ENCODE data around the gene SH2D3C. TPM values are rescaled to one million over a fixed set of nuclear protein-coding genes. Genes with fewer than 3 reads are reported as not detected.

The SH2D3C gene
- total and polyA plus RNA-seq, 4 donors: 34.5 to 51.5 (median 42.0) TPM

DNA sequence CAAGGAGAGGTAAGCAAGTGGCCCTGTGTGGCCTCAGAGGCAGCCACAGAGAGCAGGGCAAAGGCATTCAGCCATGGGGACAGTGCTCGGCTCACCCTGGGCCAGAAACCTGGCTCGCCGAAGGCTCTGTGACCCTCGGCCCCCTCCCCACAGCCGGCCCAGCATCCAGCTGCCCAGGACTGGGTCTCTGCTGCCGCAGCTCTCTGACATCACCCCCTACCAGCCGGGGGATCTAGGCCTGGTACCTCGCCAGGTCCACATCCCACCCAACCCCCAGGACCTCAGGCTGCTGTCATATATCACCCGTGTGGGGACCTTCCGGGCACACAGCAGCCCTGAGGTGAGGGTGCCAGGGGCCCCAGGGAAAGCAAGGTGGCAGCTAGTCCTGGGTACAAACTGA, 65.6 kb downstream of the SH2D3C start:
- no peaks in the 10 kb centered on the region for H3K9me3 ChIP-seq (ENCODE audit: control insufficient read depth in 4 of 4, insufficient read depth in 3 of 4, low read length in 3 of 4)
- TF ChIP-seq, protein P1, sequence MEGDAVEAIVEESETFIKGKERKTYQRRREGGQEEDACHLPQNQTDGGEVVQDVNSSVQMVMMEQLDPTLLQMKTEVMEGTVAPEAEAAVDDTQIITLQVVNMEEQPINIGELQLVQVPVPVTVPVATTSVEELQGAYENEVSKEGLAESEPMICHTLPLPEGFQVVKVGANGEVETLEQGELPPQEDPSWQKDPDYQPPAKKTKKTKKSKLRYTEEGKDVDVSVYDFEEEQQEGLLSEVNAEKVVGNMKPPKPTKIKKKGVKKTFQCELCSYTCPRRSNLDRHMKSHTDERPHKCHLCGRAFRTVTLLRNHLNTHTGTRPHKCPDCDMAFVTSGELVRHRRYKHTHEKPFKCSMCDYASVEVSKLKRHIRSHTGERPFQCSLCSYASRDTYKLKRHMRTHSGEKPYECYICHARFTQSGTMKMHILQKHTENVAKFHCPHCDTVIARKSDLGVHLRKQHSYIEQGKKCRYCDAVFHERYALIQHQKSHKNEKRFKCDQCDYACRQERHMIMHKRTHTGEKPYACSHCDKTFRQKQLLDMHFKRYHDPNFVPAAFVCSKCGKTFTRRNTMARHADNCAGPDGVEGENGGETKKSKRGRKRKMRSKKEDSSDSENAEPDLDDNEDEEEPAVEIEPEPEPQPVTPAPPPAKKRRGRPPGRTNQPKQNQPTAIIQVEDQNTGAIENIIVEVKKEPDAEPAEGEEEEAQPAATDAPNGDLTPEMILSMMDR (IDR thresholded peaks at IDR 0.05; ENCODE audit: control extremely low read depth, extremely low read depth): no peak
- H3K27me3 ChIP-seq (ENCODE audit: control insufficient read depth in 3 of 3, insufficient read depth in 3 of 3, low read length in 2 of 3): no peaks in the 10 kb centered on the region
- H3K9ac ChIP-seq (ENCODE audit: insufficient read depth in 1 of 2, low read length in 2 of 2): no peak overlapping the region
- H3K27ac ChIP-seq (ENCODE audit: low read depth in 1 of 2, low read length in 1 of 2): no peak overlapping the region
- no peak overlapping the region for H3K4me3 ChIP-seq
- ATAC-seq (ENCODE audit: insufficient read depth, low FRiP score): no peak
- 93 to 97% methylated on average over 10 of the region's 10 CpGs for WGBS, 2 donors
- peaks cover 0 to 6% (median 0%) of the 10 kb centered on the region in 4 donors for H3K36me3 ChIP-seq (ENCODE audit: control insufficient read depth in 4 of 4, insufficient read depth in 4 of 4, low read length in 4 of 4)
- no peak for DNase-seq
- H3K4me1 ChIP-seq (ENCODE audit: control insufficient read depth in 5 of 5, insufficient read depth in 5 of 5, low read length in 5 of 5): peaks cover 0 to 10% (median 0%) of the 10 kb centered on the region in 5 donors

DNA sequence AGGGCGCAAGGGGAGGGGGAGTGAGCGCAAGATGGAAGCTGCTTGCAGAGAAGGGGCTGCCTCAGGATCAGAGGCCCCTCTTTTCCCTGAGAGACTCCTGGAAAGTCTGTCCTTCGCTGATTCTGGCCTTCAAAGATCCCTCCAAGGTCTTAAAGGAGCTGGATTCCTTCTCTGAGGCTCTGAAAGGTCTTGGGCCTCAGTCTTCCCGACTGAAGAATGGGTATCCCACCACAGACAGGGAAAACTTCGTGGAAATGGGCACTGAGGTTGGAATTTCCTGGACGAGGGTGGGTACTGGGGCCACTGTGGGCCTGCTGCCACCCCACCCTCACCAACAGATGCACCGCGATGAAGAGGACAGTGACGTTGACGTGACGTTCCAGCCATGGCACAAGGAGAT, 66.1 kb downstream of the SH2D3C start:
- H3K36me3 ChIP-seq (ENCODE audit: control insufficient read depth in 4 of 4, insufficient read depth in 4 of 4, low read length in 4 of 4): peaks cover 0 to 6% (median 0%) of the 10 kb centered on the region in 4 donors
- TF ChIP-seq, protein P1 (IDR thresholded peaks at IDR 0.05; ENCODE audit: control extremely low read depth, extremely low read depth): no peak
- H3K4me3 ChIP-seq: no peak overlapping the region
- no peak overlapping the region for H3K9ac ChIP-seq (ENCODE audit: insufficient read depth in 1 of 2, low read length in 2 of 2)
- no peaks in the 10 kb centered on the region for H3K27me3 ChIP-seq (ENCODE audit: control insufficient read depth in 3 of 3, insufficient read depth in 3 of 3, low read length in 2 of 3)
- ATAC-seq (ENCODE audit: insufficient read depth, low FRiP score) (no peak), DNase-seq (no peak)
- H3K9me3 ChIP-seq (ENCODE audit: control insufficient read depth in 4 of 4, insufficient read depth in 3 of 4, low read length in 3 of 4): no peaks in the 10 kb centered on the region
- H3K27ac ChIP-seq (ENCODE audit: low read depth in 1 of 2, low read length in 1 of 2): no peak overlapping the region
- H3K4me1 ChIP-seq (ENCODE audit: control insufficient read depth in 5 of 5, insufficient read depth in 5 of 5, low read length in 5 of 5): peaks cover 0 to 10% (median 0%) of the 10 kb centered on the region in 5 donors
- 93 to 95% methylated on average over 10 to 11 of the region's 11 CpGs for WGBS, 2 donors

DNA sequence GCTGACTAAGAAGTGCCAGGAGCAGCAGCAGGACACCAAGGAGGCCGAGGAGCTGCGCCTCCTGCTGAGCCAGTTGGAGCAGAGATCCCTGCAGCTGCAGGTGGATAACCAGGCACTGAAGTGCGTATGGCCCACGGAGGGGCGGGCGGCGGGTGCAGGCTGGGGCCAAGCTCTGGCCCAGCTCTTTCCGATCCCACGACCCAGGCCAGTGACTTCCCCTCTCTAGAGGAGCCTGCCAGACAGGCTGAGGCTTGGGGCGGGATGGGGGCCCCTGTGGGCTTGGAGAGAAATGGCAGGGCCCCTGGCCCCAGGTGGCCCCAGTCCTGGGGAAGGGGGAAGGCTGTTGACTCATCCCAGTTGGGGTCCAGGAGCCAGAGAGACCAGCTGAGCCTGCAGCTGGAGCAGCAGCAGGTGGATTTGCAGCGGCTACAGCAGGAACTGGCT, 66.6 kb downstream of the SH2D3C start:
- DNase-seq: no peak
- Histone ChIP-seq H3K4me3 (no peak overlapping the region), H3K9ac (ENCODE audit: insufficient read depth in 1 of 2, low read length in 2 of 2) (no peak overlapping the region), H3K27me3 (ENCODE audit: control insufficient read depth in 3 of 3, insufficient read depth in 3 of 3, low read length in 2 of 3) (no peaks in the 10 kb centered on the region), H3K27ac (ENCODE audit: low read depth in 1 of 2, low read length in 1 of 2) (no peak overlapping the region), H3K36me3 (ENCODE audit: control insufficient read depth in 4 of 4, insufficient read depth in 4 of 4, low read length in 4 of 4) (peaks cover 0 to 6% (median 0%) of the 10 kb centered on the region in 4 donors), H3K9me3 (ENCODE audit: control insufficient read depth in 4 of 4, insufficient read depth in 3 of 4, low read length in 3 of 4) (no peaks in the 10 kb centered on the region), H3K4me1 (ENCODE audit: control insufficient read depth in 5 of 5, insufficient read depth in 5 of 5, low read length in 5 of 5) (peaks cover 0 to 10% (median 0%) of the 10 kb centered on the region in 5 donors)
- no peak for ATAC-seq (ENCODE audit: insufficient read depth, low FRiP score)
- TF ChIP-seq, protein P1 (IDR thresholded peaks at IDR 0.05; ENCODE audit: control extremely low read depth, extremely low read depth): no peak
- 68 to 85% methylated on average over 11 of the region's 11 CpGs for whole genome bisulfite sequencing, 2 donors

DNA sequence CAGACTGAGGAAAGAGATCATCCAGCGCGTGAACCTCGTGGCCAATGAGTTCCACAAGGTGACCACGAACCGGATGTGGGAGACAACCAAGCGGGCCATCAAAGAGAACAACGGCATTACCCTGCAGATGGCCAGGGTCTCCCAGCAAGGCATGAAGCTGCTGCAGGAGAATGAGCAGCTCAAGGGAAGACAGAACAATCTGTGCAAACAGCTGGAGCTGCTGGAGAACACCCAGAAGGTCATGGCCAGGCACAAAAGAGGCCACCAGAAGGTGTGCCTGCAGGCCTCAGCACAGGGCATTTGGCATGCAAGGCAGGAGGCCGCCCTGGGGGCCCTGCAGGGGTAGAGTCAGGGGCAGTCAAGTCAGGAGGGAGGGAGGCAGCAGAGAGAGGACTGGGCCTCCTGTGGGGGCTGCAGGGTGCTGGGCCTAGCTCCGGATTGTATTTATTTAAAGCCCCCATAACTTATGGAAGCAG, 67.2 kb downstream of the SH2D3C start:
- H3K36me3 ChIP-seq (ENCODE audit: control insufficient read depth in 4 of 4, insufficient read depth in 4 of 4, low read length in 4 of 4): peaks cover 0 to 6% (median 0%) of the 10 kb centered on the region in 4 donors
- TF ChIP-seq, protein P1 (IDR thresholded peaks at IDR 0.05; ENCODE audit: control extremely low read depth, extremely low read depth): no peak
- no peaks in the 10 kb centered on the region for H3K9me3 ChIP-seq (ENCODE audit: control insufficient read depth in 4 of 4, insufficient read depth in 3 of 4, low read length in 3 of 4)
- H3K4me1 ChIP-seq (ENCODE audit: control insufficient read depth in 5 of 5, insufficient read depth in 5 of 5, low read length in 5 of 5): peaks cover 0 to 10% (median 0%) of the 10 kb centered on the region in 5 donors
- ATAC-seq (ENCODE audit: insufficient read depth, low FRiP score) (no peak), DNase-seq (no peak)
- 43 to 68% methylated on average over 9 of the region's 9 CpGs for WGBS, 2 donors
- no peak overlapping the region for H3K9ac ChIP-seq (ENCODE audit: insufficient read depth in 1 of 2, low read length in 2 of 2)
- H3K27ac ChIP-seq (ENCODE audit: low read depth in 1 of 2, low read length in 1 of 2): no peak overlapping the region
- H3K27me3 ChIP-seq (ENCODE audit: control insufficient read depth in 3 of 3, insufficient read depth in 3 of 3, low read length in 2 of 3): no peaks in the 10 kb centered on the region
- no peak overlapping the region for H3K4me3 ChIP-seq
